GM12878 (cell line): ENCODE measurements around the gene ZNF391. TPM values are rescaled to one million over a fixed set of nuclear protein-coding genes. Genes with fewer than 3 reads are reported as not detected.
A peak's percentile ranks its signal among the peaks of the same experiment; 100 is the strongest.

ENCODE experiments used
- ATAC-seq: fragments of 200-7000 bp; cut with Tn5 transposase; 3 replicates; pipeline ENCODE4 v1.9.1; 2020; ENCODE audit warnings: mild to moderate bottlenecking, moderate library complexity
- BruUV-seq: library from RNA; stranded (reverse); fragments of 400-500 nt; replicated peaks from 2 replicates; lab custom pipeline; 2021; lab: Mats Ljungman, UMichigan
- CTCF ChIA-PET: fragments of 300-600 bp; sonication (Branson Sonifier 250); formaldehyde crosslinking; extraction: SDS; loops from one replicate; lab custom pipeline; 2021; ENCODE audit warnings: inconsistent platforms; lab: Yijun Ruan, JAX
- POLR2A ChIA-PET: fragments of 350-600 bp; formaldehyde crosslinking; extraction: SDS; loops from one replicate; lab custom pipeline; 2021; ENCODE audit warnings: inconsistent platforms; lab: Charles Lee
- RAD21 ChIA-PET: fragments of 300-600 bp; sonication (Branson Sonifier 250); formaldehyde crosslinking; loops from one replicate; lab custom pipeline; 2023; ENCODE audit warnings: antibody characterized with exemption; ENCODE audit not compliant: unreplicated experiment; lab: Charles Lee
- SMC1A ChIA-PET: fragments of 300-600 bp; sonication (Branson Sonifier 250); formaldehyde crosslinking; loops from one replicate; lab custom pipeline; 2023; ENCODE audit not compliant: unreplicated experiment, uncharacterized antibody; lab: Charles Lee
- DNase-seq: peaks from one replicate; pipeline ENCODE4 v3.0.0-alpha.2; 2011; ENCODE audit warnings: low read depth, low spot score
- FAIRE-seq: peaks from 3 replicates; lab custom pipeline; 2011; peaks lifted over from hg19 to GRCh38; lab: Jason Lieb, UNC
- H2AFZ ChIP-seq: 2 replicates; pipeline ENCODE4 v1.6.0; 2011; ENCODE audit warnings: low read depth, low read length, control low read depth; ENCODE audit not compliant: control insufficient read depth
- H3K27ac ChIP-seq: 2 replicates; pipeline ENCODE4 v1.5.1; 2011; ENCODE audit warnings: control low read depth; ENCODE audit not compliant: control insufficient read depth, insufficient read depth
- H3K27me3 ChIP-seq, 2 experiments: replicated peaks in 1 of 2; 2 replicates each; pipeline versions ENCODE4 v1.6.0 to v1.6.1; 2011; ENCODE audit warnings: low read length in 1 of 2; ENCODE audit not compliant: control insufficient read depth in 2 of 2, insufficient read depth in 2 of 2
- H3K36me3 ChIP-seq, 2 experiments: 2 replicates each; pipeline ENCODE4 v1.5.1; 2011; ENCODE audit warnings: low read length in 1 of 2; ENCODE audit not compliant: control insufficient read depth in 2 of 2, insufficient read depth in 2 of 2
- H3K4me1 ChIP-seq: 2 replicates; pipeline ENCODE4 v1.6.1; 2011; ENCODE audit warnings: mild to moderate bottlenecking, low read length, moderate library complexity, mixed read lengths; ENCODE audit not compliant: control insufficient read depth, insufficient read depth
- H3K4me2 ChIP-seq: 2 replicates; pipeline ENCODE4 v1.6.0; 2011; ENCODE audit warnings: control low read depth; ENCODE audit not compliant: control insufficient read depth, insufficient read depth
- H3K4me3 ChIP-seq: fragments of 200-600 bp; sonication (generic); 2 replicates; pipeline ENCODE4 v1.5.1; 2016
- H3K79me2 ChIP-seq: 2 replicates; pipeline ENCODE4 v1.6.0; 2011; ENCODE audit warnings: low read length; ENCODE audit not compliant: control insufficient read depth, insufficient read depth
- H3K9ac ChIP-seq: 2 replicates; pipeline ENCODE4 v1.8.0; 2011; ENCODE audit warnings: low read length, control low read depth, mixed read lengths; ENCODE audit not compliant: control insufficient read depth, insufficient read depth
- H3K9me3 ChIP-seq: replicated peaks from 3 replicates; pipeline ENCODE4 v1.5.1; 2011; ENCODE audit warnings: mild to moderate bottlenecking, low read length; ENCODE audit not compliant: control insufficient read depth, insufficient read depth
- H4K20me1 ChIP-seq: 2 replicates; pipeline ENCODE4 v1.6.0; 2011; ENCODE audit not compliant: control insufficient read depth, insufficient read depth
- CREB1 ChIP-seq: IDR thresholded peaks from 2 replicates; pipeline ENCODE4 v1.6.1; 2012; ENCODE audit warnings: low read depth, mild to moderate bottlenecking, inconsistent platforms
- HCFC1 ChIP-seq: fragments of 150-350 bp; IDR thresholded peaks from 2 replicates; pipeline ENCODE4 v1.6.1; 2014; ENCODE audit warnings: low read length
- NBN ChIP-seq: fragments of 450-650 bp; IDR thresholded peaks from 2 replicates; pipeline ENCODE4 v1.6.1; 2016
- NKRF ChIP-seq: fragments of 450-650 bp; conservative IDR thresholded peaks from 2 replicates; pipeline ENCODE4 v1.6.1; 2017; ENCODE audit warnings: mild to moderate bottlenecking, moderate library complexity
- RCOR1 ChIP-seq: conservative IDR thresholded peaks from 2 replicates; pipeline ENCODE4 v1.6.1; 2012; ENCODE audit warnings: low read depth, low read length, improper control_type of control experiment
- RUNX3 ChIP-seq: IDR thresholded peaks from 2 replicates; pipeline ENCODE4 v1.6.1; 2012; ENCODE audit warnings: low read length, inconsistent platforms
- SIX5 ChIP-seq: IDR thresholded peaks from 2 replicates; pipeline ENCODE4 v1.6.1; 2011; ENCODE audit warnings: mild to moderate bottlenecking, low read depth, low read length, moderate library complexity; ENCODE audit not compliant: severe bottlenecking
- SRF ChIP-seq, 2 experiments: IDR thresholded peaks; 2 replicates each; pipeline ENCODE4 v1.6.1; 2011; ENCODE audit warnings: low read depth in 2 of 2, low read length in 2 of 2, mild to moderate bottlenecking in 1 of 2, moderate library complexity in 1 of 2
- YY1 ChIP-seq: IDR thresholded peaks from 2 replicates; pipeline ENCODE4 v1.6.1; 2011; ENCODE audit warnings: low read depth, mild to moderate bottlenecking, low read length
- ZBTB40 ChIP-seq: fragments of 450-650 bp; IDR thresholded peaks from 2 replicates; pipeline ENCODE4 v1.6.1; 2016; ENCODE audit warnings: mild to moderate bottlenecking, moderate library complexity, borderline replicate concordance
- WGBS: methylation state at CpG from one replicate; pipeline ENCODE4 v1.1.6; 2016; ENCODE audit warnings: low lambda C conversion rate; ENCODE audit not compliant: insufficient replicate concordance, insufficient coverage; ENCODE audit errors: missing lambda C conversion rate; 5-methylcytosine and 5-hydroxymethylcytosine counted together
- in situ Hi-C: fragments of 300-500 bp; cut with MboI; formaldehyde crosslinking; loops from 9 replicates; pipeline ENCODE4 v1.14.3; 2018; ENCODE audit warnings: mixed read lengths
- intact Hi-C: fragments of 100-400 bp; cut with micrococcal nuclease; formaldehyde crosslinking; loops from one replicate; pipeline ENCODE4 v1.14.2; 2022; ENCODE audit not compliant: unreplicated experiment
- polyA plus RNA-seq, 11 experiments: library from polyadenylated mRNA; depleted of rRNA in 4 of 11; unstranded in 6 of 11; stranded (reverse) in 5 of 11; fragments of >200 nt; fragmentation: Nextera tagmentation in 4 of 11; fragmentation: Illumina TruSeq in 1 of 11; extraction: Ambion mirVana in 4 of 11; extraction: Trizol in 1 of 11; gene quantifications; 1 replicate in 1 of 11; 2 replicates in 10 of 11; pipeline versions ENCODE4 v1.2.1 to v1.2.3, GENCODE V29; 2011 to 2016; ENCODE audit warnings: inconsistent platforms in 2 of 11, missing spikeins in 2 of 11, low read depth in 1 of 11
- total RNA-seq, 4 experiments: library from RNA; depleted of rRNA in 3 of 4; stranded (reverse); fragments of >200 nt in 3 of 4; fragmentation: Illumina TruSeq in 1 of 4; extraction: Trizol in 1 of 4; gene quantifications; 2 replicates each; pipeline versions ENCODE4 v1.2.1 to v1.2.3, GENCODE V29; 2013 to 2021

The ZNF391 gene
- total and polyA plus RNA-seq, 10 of the 15 experiments (the other 5 are each of a cell fraction or from before 2014, with no cell fraction given): 0.42 to 1.9 (median 1.0) TPM

GRCh38 chr6:27374824-27375612 is 13.5 kb upstream of the ZNF391 start:
- Histone ChIP-seq H3K27ac (no peak overlapping the region), H3K27me3 (no peaks in the 10 kb centered on the region), H3K9me3 (peaks cover 2% of the 10 kb centered on the region; the same call in 1 of the 3 replicates), H2AFZ (peak overlapping the region; percentile 76), H3K4me3 (peak overlapping the region; percentile 54; the same call in 1 of the 2 replicates), H3K79me2 (no peaks in the 10 kb centered on the region), H3K4me1 (no peaks in the 10 kb centered on the region), H3K36me3 (no peaks in the 10 kb centered on the region), H3K4me2 (peak overlapping the region; percentile 75), H3K9ac (0 out of 2 replicates have a peak overlapping the region, but pooled peaks have one; percentile 10), H4K20me1 (no peaks in the 10 kb centered on the region)
- peak; percentile 97 for ATAC-seq
- in situ Hi-C loops: loop anchor here (25.0 kb wide), 1 partner anchor 713 kb away; the partner anchor contains the start of gene ZNF322
- SMC1A ChIA-PET: no interaction called here
- no TSS peak for BruUV-seq
- 18% methylated on average over 31 of the region's 31 CpGs for WGBS
- intact Hi-C loops: no loop called here
- no peak for DNase-seq
- no peak for FAIRE-seq
- POLR2A ChIA-PET: no interaction called here
- RAD21 ChIA-PET: no interaction called here
- TF ChIP-seq ZBTB40: no peak
- TF ChIP-seq YY1: peak; percentile 76
- peak; percentile 33; the same call in 1 of the 2 replicates for TF ChIP-seq CREB1
- no peak for TF ChIP-seq RCOR1
- peak; percentile 71 for TF ChIP-seq SIX5
- peak; percentile 60 for TF ChIP-seq RUNX3
- TF ChIP-seq SRF (IDR thresholded peaks at IDR 0.05; ENCODE audit: low read depth in 2 of 2, low read length in 2 of 2): no peak
- TF ChIP-seq HCFC1: 0 out of 2 replicates have a peak, but pooled peaks have one; percentile 44
- no peak for TF ChIP-seq NKRF
- no peak for TF ChIP-seq NBN
- CTCF ChIA-PET: no interaction called here
